DND-41 (cell line): ENCODE results near the gene PCDHB4.
"Not testable (repeated sequence)": the region's sequence is repeated elsewhere in the genome, so short reads cannot be mapped to it uniquely, and the experiment has no call there.

ENCODE experiments used
- CTCF ChIP-seq: IDR thresholded peaks from 2 replicates; pipeline ENCODE4 v1.5.1; 2012; ENCODE audit warnings: borderline replicate concordance, low read length, moderate library complexity, mild to moderate bottlenecking; ENCODE audit not compliant: poor library complexity, severe bottlenecking; ENCODE audit errors: extremely low read depth
- EZH2 ChIP-seq: IDR thresholded peaks from 3 replicates; pipeline ENCODE4 v1.6.1; 2012; ENCODE audit warnings: borderline replicate concordance, low read depth, mild to moderate bottlenecking, moderate library complexity, low read length, inconsistent platforms; ENCODE audit not compliant: severe bottlenecking

- not testable (repeated sequence) for TF ChIP-seq CTCF, EZH2
These were observed 52.9 kb downstream of the PCDHB4 start for GRCh38 chr5:141174291-141175104.
